Stimulated activated CD8-positive, alpha-beta memory T cell treated with anti-CD3 and anti-CD28 coated beads, Interleukin-7, amount 100 ng/mL, for 1 hour (primary cell): ENCODE measurements around the gene FBXO24.

Experiments
- DNase-seq, 2 donors: peaks; one replicate each; pipeline ENCODE4 v3.0.0-alpha.2; 2020; ENCODE audit warnings: low read depth in 2 of 2

FBXO24 gene

DNA sequence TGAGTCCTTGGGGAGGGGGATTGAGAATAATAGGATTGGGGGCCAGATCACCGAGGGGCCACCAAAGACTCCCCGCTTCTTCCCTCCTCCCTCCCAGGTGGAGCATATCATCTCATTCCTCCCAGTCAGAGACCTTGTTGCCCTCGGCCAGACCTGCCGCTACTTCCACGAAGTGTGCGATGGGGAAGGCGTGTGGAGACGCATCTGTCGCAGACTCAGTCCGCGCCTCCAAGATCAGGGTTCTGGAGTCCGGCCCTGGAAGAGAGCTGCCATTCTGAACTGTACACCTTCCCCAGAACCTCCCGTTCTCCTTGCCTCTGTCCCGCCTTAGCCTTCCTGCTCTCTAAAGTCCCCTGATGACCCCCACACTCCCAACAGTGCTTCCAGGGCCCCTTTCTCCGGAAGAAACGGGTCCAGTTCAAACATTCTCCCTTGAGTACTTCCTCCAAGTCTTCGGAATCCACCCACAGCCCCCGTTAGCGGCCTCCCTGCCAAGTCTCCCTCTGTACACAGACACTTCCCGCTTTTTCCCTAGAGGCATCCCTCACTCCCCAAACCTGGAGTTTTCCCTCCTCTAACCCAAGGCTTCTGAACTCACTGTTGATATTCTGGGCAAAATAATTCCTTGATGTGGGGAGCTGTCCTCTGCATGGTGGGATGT, 4.1 kb downstream of the FBXO24 start:
- DNase-seq, result no peak

DNA sequence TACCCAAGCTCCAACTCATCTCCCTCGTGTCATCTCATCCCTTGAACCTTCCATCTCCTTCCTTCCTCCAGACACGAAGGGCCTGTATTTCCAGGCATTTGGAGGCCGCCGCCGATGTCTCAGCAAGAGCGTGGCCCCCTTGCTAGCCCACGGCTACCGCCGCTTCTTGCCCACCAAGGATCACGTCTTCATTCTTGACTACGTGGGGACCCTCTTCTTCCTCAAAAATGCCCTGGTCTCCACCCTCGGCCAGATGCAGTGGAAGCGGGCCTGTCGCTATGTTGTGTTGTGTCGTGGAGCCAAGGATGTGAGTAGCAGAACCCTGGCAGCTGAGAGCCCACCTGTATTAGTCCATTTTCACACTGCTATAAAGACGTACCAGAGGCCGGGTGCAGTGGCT, 5.5 kb downstream of the FBXO24 start:
- DNase-seq, result no peak

DNA sequence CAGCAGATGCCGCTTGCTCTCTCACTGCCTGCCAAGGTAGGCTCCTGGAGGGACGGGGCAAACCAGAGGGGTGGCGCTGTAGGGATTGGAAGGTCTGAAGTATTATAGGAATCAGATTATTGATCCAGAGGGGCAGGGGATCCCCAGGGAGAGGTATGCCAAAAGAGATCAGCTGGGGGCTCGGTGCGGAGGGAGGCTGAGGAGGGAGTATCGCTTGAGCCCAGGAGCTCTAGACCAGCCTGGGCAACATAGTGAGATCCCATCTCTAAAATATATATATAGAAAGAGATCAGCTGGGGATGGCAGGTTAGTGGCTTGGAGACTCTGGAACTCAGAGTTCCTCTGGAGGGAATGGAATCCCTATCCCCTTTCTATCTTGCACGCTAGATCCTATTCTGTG, 9.1 kb downstream of the FBXO24 start:
- no peak for DNase-seq

DNA sequence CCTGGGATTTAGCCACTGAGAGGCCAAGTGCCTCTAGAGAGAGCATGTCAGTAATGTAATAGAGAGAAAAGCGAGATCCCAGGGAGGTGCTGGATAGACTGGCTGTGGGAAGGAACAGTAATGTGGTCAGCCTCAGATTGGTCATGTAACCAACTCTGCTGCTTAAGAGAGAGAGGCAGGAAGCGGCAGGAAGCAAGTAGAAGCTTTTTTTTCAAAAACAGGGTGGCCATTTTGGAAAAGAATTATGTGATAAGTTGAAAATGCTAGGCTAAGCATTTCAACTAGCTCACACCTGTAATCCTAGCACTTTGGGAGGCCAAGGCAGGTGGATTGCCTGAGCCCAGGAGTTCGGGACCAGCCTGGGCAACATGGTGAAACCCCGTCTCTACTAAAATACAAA, 12.3 kb downstream of the FBXO24 start:
- DNase-seq, result no peak

DNA sequence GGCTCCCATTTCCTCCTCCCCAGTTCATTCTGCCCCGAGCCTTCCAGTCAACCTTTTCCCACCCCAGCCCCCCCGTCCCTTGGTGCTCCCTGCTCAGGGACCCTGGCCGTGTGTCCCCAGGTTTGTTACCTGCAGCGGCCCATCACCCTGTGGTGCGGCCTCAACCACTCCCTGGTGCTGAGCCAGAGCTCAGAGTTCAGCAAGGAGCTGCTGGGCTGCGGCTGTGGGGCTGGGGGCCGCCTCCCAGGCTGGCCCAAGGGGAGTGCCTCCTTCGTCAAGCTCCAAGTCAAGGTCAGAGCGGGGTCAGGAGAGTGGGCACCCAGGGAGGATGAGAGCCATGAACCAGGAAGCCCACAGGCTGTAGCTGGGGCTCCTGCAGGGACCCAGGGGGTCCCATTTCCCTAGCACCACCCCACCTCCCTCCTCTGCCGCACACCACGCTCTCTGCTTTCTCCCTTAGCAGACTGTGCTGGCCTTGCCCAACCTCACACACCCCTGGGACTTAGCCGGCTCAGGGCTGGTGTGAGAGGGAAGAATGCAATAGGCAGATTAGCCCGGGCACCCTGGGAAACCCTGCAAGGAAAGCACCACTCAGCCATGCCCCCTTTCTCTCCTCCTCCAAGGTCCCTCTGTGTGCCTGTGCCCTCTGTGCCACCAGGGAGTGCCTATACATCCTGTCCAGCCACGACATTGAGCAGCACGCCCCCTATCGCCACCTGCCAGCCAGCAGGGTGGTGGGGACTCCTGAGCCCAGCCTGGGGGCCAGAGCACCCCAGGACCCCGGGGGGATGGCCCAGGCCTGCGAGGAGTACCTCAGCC, 14.0 kb downstream of the FBXO24 start:
- no peak for DNase-seq

DNA sequence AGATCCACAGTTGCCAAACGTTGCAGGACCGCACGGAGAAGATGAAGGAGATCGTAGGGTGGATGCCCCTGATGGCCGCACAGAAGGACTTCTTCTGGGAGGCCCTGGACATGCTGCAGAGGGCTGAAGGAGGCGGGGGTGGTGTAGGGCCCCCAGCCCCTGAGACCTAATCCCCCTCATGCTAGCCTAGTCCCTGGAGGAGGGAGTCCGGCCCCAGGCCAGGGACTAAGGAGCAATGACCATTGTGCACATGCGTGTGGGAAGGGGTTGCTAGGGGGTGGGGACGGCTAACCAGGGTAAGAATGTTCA, 14.6 kb downstream of the FBXO24 start:
- no peak for DNase-seq

DNA sequence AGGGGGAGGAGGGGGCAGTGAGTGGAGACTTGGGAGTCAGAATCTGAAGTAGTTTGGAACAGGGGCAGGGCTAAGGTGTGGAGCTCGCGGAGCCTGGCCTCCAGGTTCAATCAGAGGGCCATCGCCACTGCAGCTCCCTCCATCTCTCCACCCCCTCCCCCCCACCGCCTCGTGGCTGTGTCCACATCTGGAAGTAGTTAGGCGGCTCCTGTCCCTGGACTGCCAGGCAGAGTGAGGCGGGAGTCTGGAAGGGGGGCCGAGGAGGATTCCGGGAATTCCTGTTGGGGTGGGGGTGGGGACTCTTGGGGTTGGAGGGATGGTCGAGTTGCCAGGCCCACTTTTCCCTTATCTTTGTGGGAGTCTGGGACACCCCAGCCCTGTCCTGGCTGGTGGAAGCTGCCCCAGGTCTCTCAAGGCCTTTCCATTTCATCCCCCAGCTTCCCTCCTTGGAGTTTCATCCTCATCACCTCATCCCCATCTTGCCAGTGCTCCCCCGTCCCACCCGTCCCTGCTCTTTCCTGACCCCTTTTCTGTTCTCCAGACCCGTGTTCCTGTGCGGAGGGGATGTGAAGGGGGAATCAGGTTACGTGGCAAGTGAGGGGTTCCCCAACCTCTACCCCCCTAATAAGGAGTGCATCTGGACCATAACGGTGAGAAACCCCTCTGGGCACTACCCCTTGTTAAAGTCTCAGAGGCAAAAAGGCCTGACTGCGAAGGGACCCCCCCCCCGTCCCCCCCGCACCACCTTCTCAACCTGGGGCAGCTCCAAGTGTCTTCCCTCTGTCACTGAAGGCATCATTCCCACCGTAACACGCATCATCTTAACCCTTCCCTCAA, 17.0 kb downstream of the FBXO24 start:
- no peak for DNase-seq

DNA sequence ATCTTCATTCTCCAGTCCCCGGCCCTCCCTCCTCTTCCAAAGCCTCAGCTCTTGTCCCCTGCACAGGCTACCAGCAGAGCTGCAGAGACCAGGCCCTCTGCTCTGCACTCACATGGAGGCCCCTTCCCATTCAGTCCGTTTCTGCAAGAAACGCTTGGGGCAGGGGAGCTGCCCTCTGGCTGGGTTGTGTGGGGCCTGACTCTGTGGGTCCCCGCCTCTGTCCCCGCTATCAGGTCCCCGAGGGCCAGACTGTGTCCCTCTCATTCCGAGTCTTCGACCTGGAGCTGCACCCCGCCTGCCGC, 17.5 kb downstream of the FBXO24 start:
- no peak for DNase-seq

DNA sequence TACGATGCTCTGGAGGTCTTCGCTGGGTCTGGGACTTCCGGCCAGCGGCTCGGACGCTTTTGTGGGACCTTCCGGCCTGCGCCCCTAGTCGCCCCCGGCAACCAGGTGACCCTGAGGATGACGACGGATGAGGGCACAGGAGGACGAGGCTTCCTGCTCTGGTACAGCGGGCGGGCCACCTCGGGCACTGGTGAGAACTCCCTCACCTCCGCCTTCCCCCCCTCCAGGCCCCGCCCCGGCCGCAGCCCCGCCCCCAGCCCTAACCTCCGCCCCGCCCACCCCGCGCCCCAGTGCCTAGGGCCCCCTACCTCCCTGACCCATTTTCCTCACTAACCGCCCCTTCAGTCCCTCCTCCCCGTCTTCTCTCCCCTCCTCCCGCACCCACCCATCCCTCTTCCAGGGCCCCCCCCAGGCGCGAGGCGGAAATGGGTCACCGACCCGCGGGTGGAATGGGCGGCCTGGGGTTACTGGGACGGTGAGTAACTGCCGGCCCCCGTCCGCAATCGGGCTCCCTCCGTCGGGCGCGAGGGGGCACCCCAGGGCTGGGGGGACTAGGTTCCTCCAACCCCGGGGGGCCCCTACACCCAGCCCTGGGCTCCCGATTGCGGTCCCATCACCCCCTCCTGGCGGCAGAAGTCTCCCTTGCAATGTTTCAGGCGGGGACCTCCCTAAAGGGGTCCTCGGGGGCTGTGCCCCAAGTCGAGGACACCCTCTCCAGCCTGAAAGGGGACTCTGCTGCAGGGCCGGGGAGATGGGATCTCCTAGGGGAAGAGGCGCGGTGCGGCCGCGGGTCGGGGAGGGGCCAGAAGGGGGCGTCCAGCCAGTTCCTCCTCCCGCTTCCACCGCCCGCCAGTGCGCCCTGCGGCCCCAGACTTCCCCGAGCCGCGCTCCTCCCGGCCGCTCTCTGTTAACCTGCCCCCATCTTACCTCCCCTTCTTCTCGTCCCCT, 18.2 kb downstream of the FBXO24 start:
- peak in 1 of 2 donors; percentile 42 for DNase-seq

DNA sequence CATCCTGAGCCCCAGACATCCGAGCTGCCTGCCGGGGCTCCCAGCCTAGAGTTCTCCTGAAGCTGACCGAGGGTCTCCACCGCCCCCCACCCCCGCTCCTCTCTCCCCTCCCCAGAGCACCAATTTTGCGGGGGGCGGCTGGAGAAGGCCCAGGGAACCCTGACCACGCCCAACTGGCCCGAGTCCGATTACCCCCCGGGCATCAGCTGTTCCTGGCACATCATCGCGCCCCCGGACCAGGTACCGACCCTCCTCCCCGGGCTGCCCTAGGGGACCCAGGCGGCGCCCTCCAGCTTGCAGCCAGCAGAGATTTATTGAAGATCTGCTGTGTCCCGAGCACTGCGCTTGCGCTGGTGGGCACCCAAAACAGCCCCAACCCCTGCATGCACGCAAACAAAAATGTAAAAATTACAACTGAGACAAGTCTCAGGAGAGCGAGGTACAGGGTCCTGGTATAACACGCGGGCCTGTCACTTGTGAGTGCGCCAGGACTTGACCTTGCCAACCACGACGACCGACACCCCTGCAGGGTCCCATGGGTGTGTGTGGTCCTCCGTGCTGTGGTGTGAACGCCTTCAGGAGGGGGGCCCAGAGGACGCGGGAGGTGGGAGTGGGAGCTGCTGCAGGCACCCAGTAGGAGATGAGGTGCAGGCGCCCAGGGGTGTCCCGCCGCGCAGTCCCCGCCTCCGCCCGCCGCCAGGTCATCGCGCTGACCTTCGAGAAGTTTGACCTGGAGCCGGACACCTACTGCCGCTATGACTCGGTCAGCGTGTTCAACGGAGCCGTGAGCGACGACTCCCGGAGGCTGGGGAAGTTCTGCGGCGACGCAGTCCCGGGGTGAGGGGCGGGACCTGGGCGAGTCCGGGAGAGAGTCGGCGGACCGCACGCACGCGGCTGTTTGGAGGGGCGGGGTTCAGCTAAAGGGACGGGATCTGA, 19.1 kb downstream of the FBXO24 start:
- DNase-seq, result no peak

DNA sequence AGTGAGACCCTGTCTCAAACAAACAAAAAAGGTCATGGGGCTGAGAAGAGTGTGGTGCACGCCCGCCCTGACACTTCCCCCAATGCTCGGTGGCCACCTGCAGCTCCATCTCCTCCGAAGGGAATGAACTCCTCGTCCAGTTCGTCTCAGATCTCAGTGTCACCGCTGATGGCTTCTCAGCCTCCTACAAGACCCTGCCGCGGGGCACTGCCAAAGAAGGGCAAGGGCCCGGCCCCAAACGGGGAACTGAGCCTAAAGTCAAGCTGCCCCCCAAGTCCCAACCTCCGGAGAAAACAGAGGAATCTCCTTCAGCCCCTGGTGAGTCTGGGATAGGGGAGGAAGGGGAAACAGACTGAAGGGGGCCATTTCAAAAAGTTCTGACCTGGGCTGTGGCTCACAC, 20.2 kb downstream of the FBXO24 start:
- DNase-seq, result no peak

DNA sequence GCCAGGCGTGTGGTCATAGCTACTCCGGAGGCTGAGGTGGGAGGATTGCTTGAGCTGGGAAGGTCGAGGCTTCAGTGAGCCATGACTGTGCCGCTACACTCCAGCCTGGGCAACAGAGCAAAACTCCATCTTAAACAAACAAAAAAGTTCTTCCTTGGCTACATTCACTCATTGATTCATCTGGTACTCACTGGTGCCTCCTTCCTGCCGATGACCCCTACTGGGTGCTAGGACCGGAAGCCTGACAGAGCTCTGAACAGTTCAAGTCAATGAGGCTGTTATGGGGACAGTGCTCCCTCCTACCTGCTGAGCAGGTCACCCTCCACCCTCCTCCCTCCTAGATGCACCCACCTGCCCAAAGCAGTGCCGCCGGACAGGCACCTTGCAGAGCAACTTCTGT, 21.0 kb downstream of the FBXO24 start:
- no peak for DNase-seq

DNA sequence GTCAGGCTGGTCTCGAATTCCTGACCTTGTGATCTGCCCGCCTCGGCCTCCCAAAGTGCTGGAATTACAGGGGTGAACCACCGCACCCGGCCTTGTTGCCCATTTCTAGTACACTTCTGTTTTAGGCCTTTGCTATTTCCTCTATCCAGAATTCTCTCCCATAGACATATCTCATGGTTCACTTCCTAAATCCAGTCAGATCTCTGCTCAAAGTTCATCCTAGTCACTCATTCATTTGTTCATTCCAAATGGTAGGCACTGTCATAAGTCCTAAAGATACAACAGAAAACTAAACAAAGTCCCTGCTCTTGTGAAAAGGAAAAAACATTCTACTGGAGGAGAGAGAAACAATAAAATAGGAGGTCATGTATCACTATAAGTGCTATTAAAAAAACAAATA, 23.8 kb downstream of the FBXO24 start:
- no peak for DNase-seq

DNA sequence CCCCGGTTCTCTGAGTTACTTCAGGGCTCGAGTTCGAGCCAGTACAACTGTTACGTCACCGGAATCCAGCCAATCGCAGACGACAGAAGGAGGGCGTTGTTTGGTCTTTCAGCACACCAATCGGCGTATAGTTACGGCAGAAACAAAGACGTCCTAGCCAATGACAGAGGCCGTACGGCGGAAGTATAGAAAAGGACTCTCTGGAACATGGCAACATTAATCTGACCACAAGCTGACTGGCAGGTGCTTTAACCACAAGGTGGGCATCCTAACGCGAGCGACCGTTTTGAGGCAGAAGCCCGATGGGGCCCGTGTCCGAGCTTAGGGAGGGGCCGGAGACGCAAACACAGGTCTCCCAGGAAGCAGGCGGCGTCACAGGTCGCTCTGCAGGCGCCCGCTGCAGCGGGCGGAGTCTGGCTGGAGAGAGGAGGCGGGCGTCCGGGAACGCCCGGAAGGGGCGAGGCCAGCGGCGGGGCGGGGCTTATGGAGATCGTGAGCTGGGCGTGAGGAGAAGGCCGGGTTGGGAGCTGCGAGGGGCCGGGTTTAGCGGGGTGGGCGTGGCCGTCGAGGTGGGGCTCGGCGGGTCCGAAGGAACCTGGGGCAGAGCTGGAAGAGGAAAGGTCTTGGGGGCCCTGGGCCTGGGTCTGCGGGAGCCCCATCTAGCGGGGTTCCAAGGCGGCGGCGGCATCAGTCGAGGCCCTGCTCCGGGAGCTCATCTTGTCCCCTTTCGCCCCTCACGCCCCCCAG, 26.0 kb downstream of the FBXO24 start, which contains the start of gene MOSPD3:
TSS of gene MOSPD3 (plus strand) at position 558 of the 747 bp plus-strand sequence. CDS start 252 bp downstream, outside the sequence.
- DNase-seq, result peak; percentile 92 to 96

DNA sequence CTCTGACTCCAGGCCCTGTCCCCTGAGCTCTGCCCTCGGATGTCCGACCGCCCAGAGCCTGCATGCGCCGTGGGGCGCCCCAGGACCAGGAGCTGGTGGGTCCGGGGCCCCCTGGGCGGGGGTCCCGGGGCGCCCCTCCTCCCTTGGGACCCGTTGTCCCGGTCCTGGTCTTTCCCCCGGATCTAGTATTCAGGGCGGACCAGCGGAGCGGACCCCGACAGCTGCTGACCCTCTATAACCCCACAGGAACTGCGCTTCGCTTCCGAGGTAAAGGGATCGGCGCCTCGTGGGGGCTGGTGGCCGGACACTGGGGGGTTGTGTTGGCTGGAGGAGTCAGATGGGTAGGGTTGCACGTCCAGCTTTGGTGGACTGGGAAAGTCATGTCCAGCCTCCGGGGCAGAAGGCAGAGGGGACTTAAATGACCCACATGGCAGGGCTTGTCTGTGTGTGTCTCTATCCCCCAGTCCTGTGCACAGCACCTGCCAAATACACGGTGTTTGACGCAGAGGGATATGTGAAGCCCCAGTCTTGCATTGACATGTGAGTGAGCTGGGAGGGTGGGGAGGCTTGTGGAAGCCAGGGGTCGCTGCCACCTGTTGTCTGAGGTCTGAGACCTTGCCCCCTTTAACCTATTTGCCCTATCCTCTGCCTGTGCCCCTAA, 26.7 kb downstream of the FBXO24 start:
- DNase-seq, result no peak

DNA sequence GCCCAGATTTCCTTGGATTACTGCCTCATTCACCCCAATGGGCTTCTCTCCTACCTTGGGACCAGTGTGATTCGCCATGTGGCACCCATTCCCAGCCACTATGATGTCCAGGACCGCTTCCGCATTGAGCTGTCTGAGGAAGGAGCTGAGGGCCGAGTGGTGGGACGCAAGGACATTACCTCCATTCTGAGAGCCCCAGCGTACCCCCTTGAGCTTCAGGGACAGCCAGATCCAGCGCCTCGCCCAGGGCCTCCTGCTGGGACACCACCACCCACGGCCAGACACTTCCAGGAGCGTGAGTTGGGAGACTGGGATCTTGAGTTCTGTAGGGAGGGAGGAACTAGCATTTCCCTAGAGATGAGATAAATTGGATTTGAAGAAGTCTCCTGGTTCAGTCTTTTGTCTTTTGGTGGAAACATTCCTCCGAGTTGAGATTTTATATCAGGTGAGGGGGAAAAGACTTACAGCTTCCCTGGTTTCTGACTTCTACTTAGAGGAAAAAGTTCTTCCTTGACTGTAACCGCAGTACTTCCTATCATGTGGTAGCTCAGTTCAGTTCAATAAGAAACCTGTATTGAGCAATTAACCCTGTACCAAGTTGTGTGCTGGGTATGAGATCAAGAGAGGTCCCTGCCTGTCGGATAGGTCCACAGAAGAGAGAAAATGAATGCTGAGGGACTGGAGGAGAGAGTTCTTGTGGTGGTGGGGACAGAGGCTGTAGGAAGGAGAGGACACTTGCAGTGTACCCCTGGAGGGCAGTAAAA, 27.5 kb downstream of the FBXO24 start:
- DNase-seq, result no peak

DNA sequence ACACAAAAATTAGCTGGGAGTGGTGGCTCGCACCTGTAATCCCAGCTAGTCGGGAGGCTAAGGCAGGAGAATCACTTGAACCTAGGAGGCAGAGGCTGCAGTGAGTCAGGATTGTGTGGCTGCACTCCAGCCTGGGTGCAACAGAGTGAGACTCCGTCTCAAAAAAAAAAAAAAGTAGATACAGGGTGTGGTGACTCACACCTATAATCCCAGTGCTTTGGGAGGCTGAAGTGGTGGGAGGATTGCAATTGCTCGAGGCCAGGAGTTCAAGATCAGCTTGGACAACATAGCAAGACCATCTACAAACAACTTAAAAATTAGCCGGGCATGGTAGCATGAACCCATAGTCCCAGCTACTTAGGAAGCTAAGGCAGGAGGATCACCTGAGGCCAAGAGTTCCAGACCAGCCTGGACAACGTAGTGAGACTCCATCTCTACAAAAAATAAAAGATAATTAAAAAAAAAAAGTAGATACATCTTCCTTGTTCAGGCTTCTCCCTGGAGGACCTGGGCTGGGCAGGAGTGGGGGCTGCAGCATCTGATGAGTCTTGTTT, 28.3 kb downstream of the FBXO24 start:
- DNase-seq, result no peak

DNA sequence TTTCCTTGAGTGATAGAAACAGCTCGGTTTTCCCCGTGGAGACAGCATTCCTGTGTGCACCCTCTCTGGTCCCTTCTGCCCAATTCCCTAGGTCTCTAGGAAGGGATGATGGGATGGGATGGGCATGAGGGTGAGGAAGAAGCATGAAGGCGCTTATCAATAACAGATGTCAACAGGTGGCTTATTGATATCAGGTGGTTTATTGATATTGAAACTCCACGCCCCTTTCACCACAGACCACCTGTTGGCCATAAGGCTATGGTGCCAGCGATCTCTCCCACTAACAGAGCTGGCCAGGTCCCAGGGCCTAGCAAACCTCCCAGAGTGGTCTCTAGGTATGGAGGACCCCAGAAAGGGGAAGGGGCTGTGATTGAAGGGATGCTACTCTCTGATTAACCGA, 34.1 kb downstream of the FBXO24 start:
- DNase-seq, result no peak
